ENCODE data around the gene PAPPA.

PAPPA gene

DNA sequence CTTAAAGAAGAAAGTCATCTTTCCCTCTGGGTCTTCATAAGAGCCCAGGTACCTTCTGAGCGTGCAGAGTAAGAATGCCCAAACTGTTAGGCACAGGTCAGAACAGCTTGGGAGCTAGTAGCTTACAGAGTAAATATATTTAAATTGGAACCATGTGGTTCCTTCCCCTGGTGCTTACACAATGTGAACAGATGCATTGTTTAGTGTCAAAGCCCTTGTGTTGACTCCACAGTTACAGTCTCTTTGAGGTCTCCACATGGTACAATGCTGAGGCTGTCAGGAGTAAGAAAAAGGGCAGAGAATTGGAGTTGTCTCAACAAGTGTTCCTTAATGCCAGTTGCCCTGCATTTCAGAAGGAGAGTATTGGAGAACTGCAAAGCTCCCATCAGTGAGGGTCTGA is 188.5 kb downstream of the PAPPA start:
- Histone ChIP-seq H3K4me3 (ENCODE audit: low read depth in 1 of 2, low read length in 1 of 2) (no peak overlapping the region), H3K9me3 (no peaks in the 10 kb centered on the region), H3K4me1 (ENCODE audit: control insufficient read depth in 1 of 2, insufficient read depth in 1 of 2, low read depth in 1 of 2, low read length in 1 of 2) (no peaks in the 10 kb centered on the region), H3K27ac (no peak overlapping the region), H3K27me3 (no peaks in the 10 kb centered on the region), H3K36me3 (no peaks in the 10 kb centered on the region)
- TF ChIP-seq, protein P1, sequence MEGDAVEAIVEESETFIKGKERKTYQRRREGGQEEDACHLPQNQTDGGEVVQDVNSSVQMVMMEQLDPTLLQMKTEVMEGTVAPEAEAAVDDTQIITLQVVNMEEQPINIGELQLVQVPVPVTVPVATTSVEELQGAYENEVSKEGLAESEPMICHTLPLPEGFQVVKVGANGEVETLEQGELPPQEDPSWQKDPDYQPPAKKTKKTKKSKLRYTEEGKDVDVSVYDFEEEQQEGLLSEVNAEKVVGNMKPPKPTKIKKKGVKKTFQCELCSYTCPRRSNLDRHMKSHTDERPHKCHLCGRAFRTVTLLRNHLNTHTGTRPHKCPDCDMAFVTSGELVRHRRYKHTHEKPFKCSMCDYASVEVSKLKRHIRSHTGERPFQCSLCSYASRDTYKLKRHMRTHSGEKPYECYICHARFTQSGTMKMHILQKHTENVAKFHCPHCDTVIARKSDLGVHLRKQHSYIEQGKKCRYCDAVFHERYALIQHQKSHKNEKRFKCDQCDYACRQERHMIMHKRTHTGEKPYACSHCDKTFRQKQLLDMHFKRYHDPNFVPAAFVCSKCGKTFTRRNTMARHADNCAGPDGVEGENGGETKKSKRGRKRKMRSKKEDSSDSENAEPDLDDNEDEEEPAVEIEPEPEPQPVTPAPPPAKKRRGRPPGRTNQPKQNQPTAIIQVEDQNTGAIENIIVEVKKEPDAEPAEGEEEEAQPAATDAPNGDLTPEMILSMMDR (IDR thresholded peaks at IDR 0.05): no peak

DNA sequence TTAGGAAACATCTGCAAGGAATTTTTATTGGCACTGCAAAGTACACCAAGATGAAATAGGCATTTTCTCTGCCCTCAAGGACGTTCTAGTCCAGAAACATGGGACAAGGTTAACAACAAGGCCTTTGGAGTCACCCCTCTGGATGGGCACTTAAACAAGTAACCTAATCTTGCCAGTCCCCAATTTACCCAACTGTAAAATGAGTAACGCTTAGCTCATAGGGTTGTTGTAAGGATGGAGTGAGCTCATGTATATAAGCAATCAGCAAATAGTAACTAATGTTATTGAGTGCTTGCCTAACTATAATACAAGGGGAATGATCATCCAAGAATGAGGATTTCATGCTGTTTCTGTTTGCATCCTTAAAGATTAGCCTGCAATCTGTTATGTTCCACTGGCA is 189.3 kb downstream of the PAPPA start:
- Histone ChIP-seq H3K27ac (no peak overlapping the region), H3K36me3 (no peaks in the 10 kb centered on the region)
- TF ChIP-seq, protein P1 (IDR thresholded peaks at IDR 0.05): no peak

GRCh38 chr9:116344416-116344815 is 190.8 kb downstream of the PAPPA start:
- H3K4me1 ChIP-seq (ENCODE audit: control insufficient read depth in 1 of 2, insufficient read depth in 1 of 2, low read depth in 1 of 2, low read length in 1 of 2): no peaks in the 10 kb centered on the region
- H3K4me3 ChIP-seq (ENCODE audit: low read depth in 1 of 2, low read length in 1 of 2): no peak overlapping the region
- H3K27ac ChIP-seq: no peak overlapping the region
- no peaks in the 10 kb centered on the region for H3K27me3 ChIP-seq
- no peaks in the 10 kb centered on the region for H3K9me3 ChIP-seq
- TF ChIP-seq, protein P1 (IDR thresholded peaks at IDR 0.05): no peak
- H3K36me3 ChIP-seq: no peaks in the 10 kb centered on the region

More for the DNA sequence above, 189.3 kb downstream of the PAPPA start:
- H3K9me3 ChIP-seq: no peaks in the 10 kb centered on the region
- no peaks in the 10 kb centered on the region for H3K27me3 ChIP-seq
- H3K4me3 ChIP-seq (ENCODE audit: low read depth in 1 of 2, low read length in 1 of 2): no peak overlapping the region
- no peaks in the 10 kb centered on the region for H3K4me1 ChIP-seq (ENCODE audit: control insufficient read depth in 1 of 2, insufficient read depth in 1 of 2, low read depth in 1 of 2, low read length in 1 of 2)

DNA sequence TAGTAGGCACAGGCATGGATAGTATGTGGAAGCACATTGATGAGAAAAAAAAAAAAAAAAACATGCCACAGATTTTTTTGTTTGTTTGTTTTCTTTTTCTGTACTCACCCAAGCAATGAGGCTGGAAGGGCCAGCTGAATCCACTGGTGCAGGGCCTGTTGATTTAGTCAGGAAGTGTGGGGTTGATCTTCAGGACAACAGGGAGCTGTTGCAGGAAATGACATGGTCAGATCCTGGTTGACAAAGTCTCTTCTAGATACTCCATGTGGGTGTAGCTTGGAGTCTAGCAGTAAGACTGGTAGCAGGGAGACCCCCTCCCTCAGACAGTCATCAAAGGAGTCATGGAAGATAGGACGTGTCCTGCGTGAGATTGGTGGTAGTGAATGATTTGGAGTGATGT is 191.8 kb downstream of the PAPPA start:
- TF ChIP-seq, protein P1 (IDR thresholded peaks at IDR 0.05): no peak
- Histone ChIP-seq H3K27ac (no peak overlapping the region), H3K27me3 (no peaks in the 10 kb centered on the region), H3K4me1 (ENCODE audit: control insufficient read depth in 1 of 2, insufficient read depth in 1 of 2, low read depth in 1 of 2, low read length in 1 of 2) (no peaks in the 10 kb centered on the region), H3K9me3 (no peaks in the 10 kb centered on the region), H3K4me3 (ENCODE audit: low read depth in 1 of 2, low read length in 1 of 2) (no peak overlapping the region), H3K36me3 (no peaks in the 10 kb centered on the region)

- TF ChIP-seq, protein P1 (IDR thresholded peaks at IDR 0.05): no peak
- Histone ChIP-seq H3K27ac (no peak overlapping the region), H3K4me1 (ENCODE audit: control insufficient read depth in 1 of 2, insufficient read depth in 1 of 2, low read depth in 1 of 2, low read length in 1 of 2) (no peaks in the 10 kb centered on the region), H3K4me3 (ENCODE audit: low read depth in 1 of 2, low read length in 1 of 2) (no peak overlapping the region), H3K27me3 (no peaks in the 10 kb centered on the region), H3K9me3 (no peaks in the 10 kb centered on the region), H3K36me3 (no peaks in the 10 kb centered on the region)
Observed at GRCh38 chr9:116345817-116346216, 192.2 kb downstream of the PAPPA start.

- Histone ChIP-seq H3K36me3 (no peaks in the 10 kb centered on the region), H3K4me1 (ENCODE audit: control insufficient read depth in 1 of 2, insufficient read depth in 1 of 2, low read depth in 1 of 2, low read length in 1 of 2) (no peaks in the 10 kb centered on the region), H3K9me3 (no peaks in the 10 kb centered on the region), H3K27me3 (no peaks in the 10 kb centered on the region), H3K4me3 (ENCODE audit: low read depth in 1 of 2, low read length in 1 of 2) (no peak overlapping the region), H3K27ac (no peak overlapping the region)
- TF ChIP-seq, protein P1 (IDR thresholded peaks at IDR 0.05): no peak
Observed at GRCh38 chr9:116349684-116350083, 196.1 kb downstream of the PAPPA start.

Data from neutrophil (primary cell).